ENCODE results near the gene RNF180.

DNA sequence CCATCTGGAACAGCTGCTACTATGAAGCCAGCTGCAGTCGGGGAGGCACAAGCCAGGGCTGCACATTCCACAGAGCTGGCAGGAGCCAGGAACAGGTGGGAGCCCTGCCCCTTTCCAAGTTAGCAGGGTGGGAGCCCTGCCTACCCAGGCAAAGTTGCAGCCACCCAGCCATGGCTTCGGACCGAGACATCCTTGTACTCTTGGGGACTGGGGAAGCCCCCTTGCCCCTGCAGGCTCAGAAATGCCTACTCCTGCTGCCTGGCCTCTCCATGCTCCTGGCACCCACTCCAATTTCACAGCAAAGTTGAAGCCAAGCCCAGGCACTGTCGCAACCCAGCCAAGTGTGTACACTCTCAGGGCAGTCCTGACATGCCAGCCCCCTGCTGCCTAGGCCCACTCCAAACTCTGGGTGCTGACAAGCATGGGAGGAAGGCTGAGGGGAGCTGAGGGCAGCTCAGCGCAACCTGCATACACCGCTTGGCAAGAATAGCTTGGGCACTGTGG, 165.1 kb downstream of the RNF180 start:
- TF ChIP-seq, protein P1, sequence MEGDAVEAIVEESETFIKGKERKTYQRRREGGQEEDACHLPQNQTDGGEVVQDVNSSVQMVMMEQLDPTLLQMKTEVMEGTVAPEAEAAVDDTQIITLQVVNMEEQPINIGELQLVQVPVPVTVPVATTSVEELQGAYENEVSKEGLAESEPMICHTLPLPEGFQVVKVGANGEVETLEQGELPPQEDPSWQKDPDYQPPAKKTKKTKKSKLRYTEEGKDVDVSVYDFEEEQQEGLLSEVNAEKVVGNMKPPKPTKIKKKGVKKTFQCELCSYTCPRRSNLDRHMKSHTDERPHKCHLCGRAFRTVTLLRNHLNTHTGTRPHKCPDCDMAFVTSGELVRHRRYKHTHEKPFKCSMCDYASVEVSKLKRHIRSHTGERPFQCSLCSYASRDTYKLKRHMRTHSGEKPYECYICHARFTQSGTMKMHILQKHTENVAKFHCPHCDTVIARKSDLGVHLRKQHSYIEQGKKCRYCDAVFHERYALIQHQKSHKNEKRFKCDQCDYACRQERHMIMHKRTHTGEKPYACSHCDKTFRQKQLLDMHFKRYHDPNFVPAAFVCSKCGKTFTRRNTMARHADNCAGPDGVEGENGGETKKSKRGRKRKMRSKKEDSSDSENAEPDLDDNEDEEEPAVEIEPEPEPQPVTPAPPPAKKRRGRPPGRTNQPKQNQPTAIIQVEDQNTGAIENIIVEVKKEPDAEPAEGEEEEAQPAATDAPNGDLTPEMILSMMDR (IDR thresholded peaks at IDR 0.05 in 4 of 5, conservative IDR thresholded peaks at IDR 0.05 in 1 of 5) = no peak
- no peak for TF ChIP-seq POLR2A (IDR thresholded peaks at IDR 0.05)
